HG02973 (cell line): Measurements from ENCODE around the gene NELFA.

Source experiments
- ATAC-seq: cut with Tn5 transposase; IDR thresholded peaks from one replicate; pipeline ENCODE4 v1.9.1; 2021; ENCODE audit warnings: moderate library complexity; ENCODE audit not compliant: unreplicated experiment

Gene NELFA

GRCh38 chr4:1967512-1968149, 41.1 kb downstream of the NELFA start:
- no peak for ATAC-seq

DNA sequence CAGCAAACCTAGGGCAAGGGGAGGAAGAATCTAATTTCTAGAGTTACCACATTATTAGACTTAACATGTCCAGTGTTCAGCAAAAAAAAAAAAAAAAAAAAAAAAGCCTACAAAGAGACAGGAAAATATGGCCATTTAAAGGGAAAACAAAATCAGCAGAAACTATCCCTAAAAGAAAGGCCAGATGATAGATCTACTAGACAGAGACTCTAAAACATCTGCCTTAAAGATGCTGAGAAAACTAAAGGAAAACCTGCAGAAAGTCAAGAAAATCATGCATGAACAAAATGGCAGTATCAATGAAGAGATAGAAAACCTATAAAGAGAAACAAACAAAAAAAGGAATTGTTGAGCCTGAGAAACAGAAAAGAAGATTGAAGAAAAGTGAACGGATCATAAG, 43.8 kb downstream of the NELFA start:
- ATAC-seq = no peak

- ATAC-seq = no peak
Observed at GRCh38 chr4:1964443-1964842, 44.3 kb downstream of the NELFA start.

DNA sequence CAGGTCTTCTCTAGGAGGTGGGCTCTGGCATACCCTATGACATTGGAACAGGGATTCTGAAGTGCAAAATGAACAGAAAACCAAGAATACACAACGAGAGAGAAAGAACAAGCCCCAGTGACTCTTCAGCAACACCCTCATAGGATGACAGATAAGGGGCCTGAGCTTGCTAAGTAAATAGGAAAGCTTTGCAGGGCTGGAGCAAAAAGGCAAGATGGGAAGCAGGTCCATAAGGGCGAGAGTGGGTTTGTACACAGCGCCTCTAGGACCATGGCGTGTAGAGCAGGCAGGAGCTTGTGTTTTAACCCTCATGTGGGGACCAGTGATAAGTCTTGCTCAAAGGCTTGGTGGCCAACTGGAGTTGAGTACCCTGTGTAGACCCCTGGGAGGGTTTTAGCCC, 45.8 kb downstream of the NELFA start:
- ATAC-seq = no peak

DNA sequence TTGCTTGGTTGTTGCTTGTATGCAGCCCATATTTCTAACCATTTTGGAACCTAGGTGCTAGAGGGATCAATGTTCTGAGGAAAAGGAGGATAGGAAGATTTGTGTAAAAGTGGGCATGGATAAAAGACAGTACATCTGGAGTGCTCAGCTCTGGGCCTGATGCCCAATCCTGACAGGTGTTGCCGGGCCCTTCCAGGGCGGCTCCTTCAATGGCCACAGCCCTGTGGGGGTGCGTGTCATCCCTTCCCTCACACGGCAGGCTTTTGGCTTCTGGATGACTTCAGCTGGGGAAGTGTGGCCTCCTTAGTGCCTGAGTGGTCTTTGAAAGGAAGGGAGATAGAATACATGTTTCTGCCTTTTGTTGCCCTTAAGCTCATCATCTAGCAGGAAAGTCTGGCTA, 47.2 kb downstream of the NELFA start:
- no peak for ATAC-seq

- no peak for ATAC-seq
Observed at GRCh38 chr4:1961038-1961437, 47.7 kb downstream of the NELFA start.

DNA sequence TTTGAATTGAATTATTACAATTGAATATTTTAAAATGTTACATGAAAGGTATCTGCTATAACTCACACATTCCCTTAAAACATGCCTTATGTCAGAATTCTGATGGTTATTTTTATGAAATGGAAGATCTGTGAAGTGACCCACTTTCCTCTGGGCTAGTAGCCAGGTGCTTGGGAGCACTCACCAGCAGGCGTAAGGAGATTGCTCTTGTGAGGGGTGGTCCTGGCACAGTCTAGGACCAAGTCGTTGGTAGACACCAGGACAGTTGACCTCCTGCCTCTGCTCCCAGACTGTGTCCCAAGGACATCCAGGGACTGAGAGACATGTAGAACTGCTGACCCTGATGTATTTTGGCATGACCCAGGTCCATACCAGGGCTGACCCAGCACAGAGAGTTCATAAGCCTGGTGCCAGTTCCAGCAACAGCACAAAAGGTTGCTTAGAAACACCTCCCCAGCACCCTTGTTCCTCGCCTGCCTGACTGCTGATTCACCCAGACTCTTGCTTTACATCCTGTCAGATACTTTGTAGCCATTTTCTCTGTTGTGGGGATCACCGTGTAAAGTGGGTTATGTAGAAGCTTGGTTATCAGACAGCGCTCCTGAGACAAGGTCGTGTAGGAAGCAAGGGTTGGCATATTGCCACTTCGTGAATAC, 48.5 kb downstream of the NELFA start:
- ATAC-seq = no peak

DNA sequence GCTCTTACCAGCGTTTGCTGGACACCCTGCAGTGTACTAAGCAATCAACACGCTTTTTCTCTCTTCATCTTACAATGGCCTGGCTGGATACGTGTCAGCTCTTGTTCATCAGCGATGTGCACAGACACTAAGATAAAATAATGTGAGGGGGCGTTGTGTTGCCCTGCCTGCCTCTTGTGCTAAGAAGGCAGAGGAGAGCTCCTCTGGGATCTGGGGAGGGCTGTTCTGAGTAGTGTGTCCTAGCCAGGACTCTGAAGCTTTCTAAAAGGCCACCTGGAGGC, 49.7 kb downstream of the NELFA start:
- no peak for ATAC-seq

GRCh38 chr4:1958276-1959103, 50.3 kb downstream of the NELFA start:
- ATAC-seq = no peak

GRCh38 chr4:1956631-1957030, 52.1 kb downstream of the NELFA start:
- ATAC-seq = no peak

DNA sequence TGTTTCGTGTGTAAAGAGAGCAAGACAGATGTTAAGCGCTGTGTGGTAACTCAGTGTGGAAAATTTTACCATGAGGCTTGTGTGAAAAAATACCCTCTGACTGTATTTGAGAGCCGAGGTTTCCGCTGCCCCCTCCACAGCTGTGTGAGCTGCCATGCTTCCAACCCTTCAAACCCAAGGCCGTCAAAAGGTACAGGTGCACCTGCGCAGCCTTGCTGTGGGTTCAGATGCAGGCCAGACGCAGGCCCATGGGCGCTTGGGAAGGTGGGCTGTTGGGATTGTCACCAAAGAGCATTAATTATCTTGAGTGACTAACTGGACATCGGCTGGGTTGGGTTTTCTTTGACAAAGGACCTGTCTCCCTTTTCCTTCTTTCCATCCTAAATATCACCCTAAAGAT, 55.4 kb downstream of the NELFA start:
- no peak for ATAC-seq

DNA sequence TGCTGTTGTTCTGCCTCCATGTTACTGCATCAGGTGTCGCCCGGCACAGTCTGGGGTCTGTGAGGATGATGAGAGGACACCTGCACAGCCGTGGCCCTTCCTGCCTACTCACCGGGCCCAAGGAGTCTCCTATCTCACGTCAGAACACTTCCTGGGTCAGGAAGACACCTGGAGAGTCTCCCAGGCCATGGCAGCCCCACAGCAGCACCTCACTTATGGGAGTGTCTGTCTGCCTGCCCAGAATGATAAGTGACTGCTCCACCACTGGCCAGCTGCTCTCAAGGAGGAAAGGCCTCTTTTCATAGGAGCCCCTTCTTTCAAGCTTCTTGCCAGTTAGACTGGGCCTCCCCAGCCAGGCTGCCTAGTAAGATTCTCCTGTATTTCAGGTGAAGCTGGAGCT, 56.1 kb downstream of the NELFA start:
- ATAC-seq = no peak

- no peak for ATAC-seq
Observed at GRCh38 chr4:1952058-1952700, 56.6 kb downstream of the NELFA start.

GRCh38 chr4:1950369-1950768, 58.4 kb downstream of the NELFA start:
- no peak for ATAC-seq

DNA sequence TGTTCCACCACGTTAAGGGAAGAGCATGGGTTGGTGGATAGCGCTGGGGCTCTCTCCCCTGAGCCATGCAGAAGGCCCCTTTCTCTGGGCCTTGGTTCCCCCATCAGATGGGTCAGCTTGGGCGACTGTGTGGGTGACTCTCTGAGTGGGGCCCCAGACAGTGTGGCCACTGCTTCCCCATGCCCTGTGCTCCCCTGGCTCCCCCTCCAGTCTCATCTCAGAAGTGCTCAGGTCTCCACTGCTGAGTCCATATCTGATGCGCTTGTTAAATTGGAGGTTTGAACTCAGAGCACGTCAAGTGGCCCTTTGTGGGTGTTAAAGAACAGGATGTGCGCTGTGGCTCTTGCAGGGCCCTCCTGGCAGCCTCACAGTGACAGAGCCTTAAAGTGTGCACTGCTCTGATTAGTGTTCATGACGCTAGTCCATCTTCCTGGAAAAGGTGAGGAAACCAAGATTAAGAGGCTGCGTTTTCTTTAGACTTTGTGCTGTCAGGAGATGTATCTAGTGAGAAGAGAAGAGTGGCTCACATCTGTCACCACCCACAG, 59.8 kb downstream of the NELFA start:
- no peak for ATAC-seq

- no peak for ATAC-seq
Observed at GRCh38 chr4:1948232-1948631, 60.5 kb downstream of the NELFA start.

DNA sequence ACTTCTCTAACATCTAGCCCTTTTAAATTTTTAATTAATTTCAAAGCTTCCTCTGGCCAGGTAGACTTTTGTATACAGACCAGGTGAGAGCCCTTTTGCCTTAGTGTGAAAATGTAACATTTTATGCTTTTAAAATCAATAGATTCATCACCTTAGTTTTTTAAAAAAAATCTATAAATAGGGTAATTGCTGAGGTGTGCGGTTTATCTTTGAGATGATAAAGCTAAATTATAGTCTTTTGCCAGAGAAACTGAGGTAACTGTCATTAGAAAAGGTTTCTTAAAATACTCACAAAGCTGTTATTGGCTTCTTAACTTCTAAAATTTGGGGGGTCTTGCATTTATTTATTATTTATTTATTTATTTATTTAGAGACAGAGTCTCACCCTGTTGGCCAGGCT, 62.9 kb downstream of the NELFA start:
- no peak for ATAC-seq

- no peak for ATAC-seq
Observed at GRCh38 chr4:1945124-1945895, 63.5 kb downstream of the NELFA start.

- no peak for ATAC-seq
Observed at GRCh38 chr4:1943928-1944327, 64.8 kb downstream of the NELFA start.

GRCh38 chr4:1940566-1940965, 68.2 kb downstream of the NELFA start:
- ATAC-seq = no peak
